Gastrocnemius medialis (tissue), 4 donors: ENCODE measurements around the gene ATXN7L1.

ENCODE experiments used
- CTCF ChIP-seq, 5 experiments: fragments of 450-650 bp in 3 of 5; fragments of 200-600 bp in 2 of 5; sonication (generic) in 2 of 5; IDR thresholded peaks in 4 of 5; conservative IDR thresholded peaks in 1 of 5; 1 replicate in 4 of 5; 2 replicates in 1 of 5; pipeline ENCODE4 v1.5.1; 2016 to 2019; ENCODE audit warnings: antibody characterized with exemption in 5 of 5, mild to moderate bottlenecking in 3 of 5, moderate library complexity in 3 of 5
- POLR2A ChIP-seq, 2 donors: fragments of 450-650 bp; IDR thresholded peaks; one replicate each; pipeline ENCODE4 v1.6.1; 2017; ENCODE audit warnings: antibody characterized with exemption in 2 of 2, mild to moderate bottlenecking in 2 of 2, moderate library complexity in 2 of 2

GRCh38 chr7:105822806-105823205 lies 53.6 kb downstream of the ATXN7L1 start:
- TF ChIP-seq CTCF (IDR thresholded peaks at IDR 0.05 in 4 of 5, conservative IDR thresholded peaks at IDR 0.05 in 1 of 5) = no peak
- no peak for TF ChIP-seq POLR2A (IDR thresholded peaks at IDR 0.05)
